GM18870 (cell line): ENCODE measurements around the gene EBP.
"Not testable (repeated sequence)": the region's sequence is repeated elsewhere in the genome, so short reads cannot be mapped to it uniquely, and the experiment has no call there.

ENCODE experiments used
- ATAC-seq: cut with Tn5 transposase; IDR thresholded peaks from one replicate; pipeline ENCODE4 v1.9.1; 2021; ENCODE audit warnings: moderate library complexity; ENCODE audit not compliant: unreplicated experiment

Gene EBP

GRCh38 chrX:48492293-48492910, 29.2 kb upstream of the EBP start:
- ATAC-seq, result no peak

DNA sequence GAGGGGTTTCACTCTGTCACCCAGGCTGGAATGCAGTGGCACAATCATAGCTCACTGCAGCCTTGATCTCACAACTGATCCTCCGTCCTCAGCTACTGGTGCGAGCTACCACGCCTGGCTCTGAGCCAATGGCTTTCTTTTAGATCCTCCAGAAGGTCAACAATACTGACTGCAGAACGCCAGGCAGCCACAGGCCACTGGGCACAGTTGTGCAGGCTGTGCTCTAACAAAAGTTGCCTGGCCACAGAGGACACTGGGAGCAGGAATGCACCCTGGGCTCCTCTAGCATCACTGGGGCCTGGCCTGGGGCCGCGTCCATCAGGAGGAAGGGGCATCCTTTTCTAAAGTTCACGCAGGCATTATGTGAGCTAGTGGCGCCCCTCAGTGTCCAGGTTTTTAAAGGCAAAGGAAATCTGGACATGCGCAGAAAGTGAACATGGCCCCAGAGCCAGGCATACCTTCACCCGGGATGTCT, 27.7 kb upstream of the EBP start:
- no peak for ATAC-seq

DNA sequence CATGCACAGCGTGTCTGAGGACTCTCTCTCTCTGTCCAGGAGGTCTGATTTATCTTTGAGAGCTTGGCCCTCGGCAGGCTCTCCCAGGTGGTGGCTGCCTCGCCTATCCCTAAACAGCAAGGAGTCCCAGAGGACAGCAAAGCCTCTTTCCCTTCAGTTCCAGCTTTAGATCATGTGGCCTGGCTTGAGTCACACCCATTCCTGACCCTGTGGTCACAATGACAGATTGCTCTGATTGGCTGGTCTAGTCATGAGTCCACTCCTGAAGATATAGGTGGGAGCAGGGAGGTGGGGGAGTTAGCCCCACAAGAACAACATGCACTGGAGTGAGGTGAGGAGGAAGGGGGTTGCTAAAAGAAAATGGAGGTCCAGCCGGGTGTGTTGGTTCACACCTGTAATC, 24.9 kb upstream of the EBP start:
- ATAC-seq, result no peak

GRCh38 chrX:48497871-48498270, 23.7 kb upstream of the EBP start:
- no peak for ATAC-seq

- no peak for ATAC-seq
Observed at GRCh38 chrX:48498374-48498809, 23.2 kb upstream of the EBP start.

- no peak for ATAC-seq
Observed at GRCh38 chrX:48504261-48504660, 17.3 kb upstream of the EBP start.

DNA sequence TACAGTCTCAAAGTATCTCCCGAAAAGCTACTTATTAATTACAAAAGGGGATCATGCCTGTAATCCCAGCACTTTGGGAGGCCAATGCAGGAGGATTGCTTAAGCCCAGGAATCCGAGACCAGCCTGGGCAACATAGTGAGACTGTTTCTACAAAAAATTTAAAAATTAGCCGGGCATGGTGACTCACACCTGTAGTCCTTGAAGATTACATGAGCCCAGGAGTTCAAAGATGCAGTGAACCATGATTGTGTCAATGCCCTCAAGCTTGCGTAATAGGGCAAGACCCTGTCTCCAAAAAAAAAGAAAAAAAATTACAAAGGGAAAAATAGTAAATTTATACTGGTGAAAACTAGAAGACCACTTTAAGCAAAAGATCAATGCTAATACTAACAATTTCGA, 16.1 kb upstream of the EBP start:
- no peak for ATAC-seq

GRCh38 chrX:48507246-48507645, 14.4 kb upstream of the EBP start:
- no peak for ATAC-seq

DNA sequence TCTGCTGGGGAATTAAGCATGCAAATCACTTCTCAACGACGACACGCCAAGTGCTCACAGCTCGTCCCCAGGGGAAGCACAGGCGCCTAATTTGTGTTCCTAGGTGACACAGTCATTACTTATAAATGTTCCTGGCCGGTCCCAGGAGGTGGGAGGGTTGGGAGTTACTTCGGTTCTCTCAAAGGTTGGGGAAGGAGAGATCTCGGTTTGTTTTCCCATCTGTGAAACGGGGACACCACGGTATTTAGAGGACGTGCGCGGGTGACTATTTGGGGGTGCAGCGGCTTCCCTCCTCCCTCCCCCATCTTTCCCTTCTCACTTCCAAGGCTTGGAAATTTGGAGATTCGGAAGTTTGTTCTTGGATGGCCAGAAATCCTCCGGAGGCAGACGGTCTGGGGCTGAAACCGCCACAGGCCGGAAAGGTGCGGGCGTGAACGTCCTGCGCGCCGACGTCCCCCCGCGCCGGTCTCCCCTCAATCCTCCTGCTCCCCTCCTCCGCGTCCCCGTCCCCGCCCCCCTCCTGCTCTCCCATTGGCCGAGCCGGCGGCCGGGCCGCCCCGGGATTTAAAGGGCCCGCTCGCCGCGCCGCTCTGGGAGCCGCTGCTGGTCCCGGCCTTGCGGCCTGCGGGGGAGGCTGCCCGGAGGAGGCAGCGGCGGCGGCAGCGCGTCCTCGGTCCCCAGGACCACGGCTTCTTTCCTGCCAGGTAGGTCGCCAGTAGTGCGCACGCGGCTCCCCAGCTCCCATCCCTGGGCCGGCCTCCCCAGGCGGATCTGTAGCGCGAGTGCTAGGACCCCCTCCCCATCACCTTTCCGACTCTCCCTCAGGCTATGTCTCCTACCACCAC, 13.0 kb upstream of the EBP start, which contains the start of gene PORCN:
Gene PORCN, plus strand, starts transcription at position 593 of the 845 bp plus-strand sequence. CDS start 829 bp downstream, outside the sequence.
- no peak for ATAC-seq

GRCh38 chrX:48509245-48509590, 12.4 kb upstream of the EBP start:
- ATAC-seq, result no peak

DNA sequence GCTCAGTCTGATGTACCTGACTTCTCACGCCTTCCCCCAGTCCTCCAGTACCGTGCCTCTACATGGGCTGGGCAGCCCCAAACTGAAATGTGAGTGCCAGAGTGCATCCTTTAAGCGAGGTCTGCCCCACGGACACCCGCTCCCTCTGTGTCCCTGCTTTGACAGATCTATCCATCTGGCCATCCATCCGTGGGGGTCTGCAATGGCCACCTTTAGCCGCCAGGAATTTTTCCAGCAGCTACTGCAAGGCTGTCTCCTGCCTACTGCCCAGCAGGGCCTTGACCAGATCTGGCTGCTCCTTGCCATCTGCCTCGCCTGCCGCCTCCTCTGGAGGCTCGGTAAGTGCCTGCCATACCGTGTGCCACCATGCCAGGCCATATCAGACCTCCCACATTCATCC, 12.0 kb upstream of the EBP start:
- no peak for ATAC-seq

GRCh38 chrX:48511560-48511959, 10.0 kb upstream of the EBP start:
- no peak for ATAC-seq

DNA sequence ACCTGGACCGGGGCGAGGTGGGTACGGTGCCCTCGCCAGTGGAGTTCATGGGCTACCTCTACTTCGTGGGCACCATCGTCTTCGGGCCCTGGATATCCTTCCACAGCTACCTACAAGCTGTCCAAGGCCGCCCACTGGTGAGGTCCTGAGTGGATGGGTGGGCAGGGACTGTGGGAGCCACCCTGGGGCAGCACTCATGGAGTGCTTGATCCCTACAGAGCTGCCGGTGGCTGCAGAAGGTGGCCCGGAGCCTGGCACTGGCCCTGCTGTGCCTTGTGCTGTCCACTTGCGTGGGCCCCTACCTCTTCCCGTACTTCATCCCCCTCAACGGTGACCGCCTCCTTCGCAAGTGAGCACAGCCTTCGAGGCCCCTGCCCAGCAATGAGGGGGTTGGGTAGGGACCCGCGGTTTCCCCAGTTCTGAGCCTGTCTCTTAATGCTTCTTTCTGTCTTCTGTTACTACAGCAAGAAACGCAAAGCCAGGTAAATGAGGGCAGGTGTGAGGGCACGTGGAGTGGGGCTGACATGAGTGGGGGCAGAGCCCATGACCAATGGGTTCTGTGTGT, 9.2 kb upstream of the EBP start:
- no peak for ATAC-seq

GRCh38 chrX:48513670-48514069, 7.9 kb upstream of the EBP start:
- ATAC-seq, result no peak

- no peak for ATAC-seq
Observed at GRCh38 chrX:48514126-48514806, 7.3 kb upstream of the EBP start.

- no peak for ATAC-seq
Observed at GRCh38 chrX:48514868-48515460, 6.6 kb upstream of the EBP start.

GRCh38 chrX:48515842-48516241, 5.8 kb upstream of the EBP start:
- no peak for ATAC-seq

GRCh38 chrX:48516285-48516684, 5.3 kb upstream of the EBP start:
- no peak for ATAC-seq

- no peak for ATAC-seq
Observed at GRCh38 chrX:48516987-48517386, 4.6 kb upstream of the EBP start.

GRCh38 chrX:48519481-48519880, 2.1 kb upstream of the EBP start:
- ATAC-seq, result not testable (repeated sequence)

DNA sequence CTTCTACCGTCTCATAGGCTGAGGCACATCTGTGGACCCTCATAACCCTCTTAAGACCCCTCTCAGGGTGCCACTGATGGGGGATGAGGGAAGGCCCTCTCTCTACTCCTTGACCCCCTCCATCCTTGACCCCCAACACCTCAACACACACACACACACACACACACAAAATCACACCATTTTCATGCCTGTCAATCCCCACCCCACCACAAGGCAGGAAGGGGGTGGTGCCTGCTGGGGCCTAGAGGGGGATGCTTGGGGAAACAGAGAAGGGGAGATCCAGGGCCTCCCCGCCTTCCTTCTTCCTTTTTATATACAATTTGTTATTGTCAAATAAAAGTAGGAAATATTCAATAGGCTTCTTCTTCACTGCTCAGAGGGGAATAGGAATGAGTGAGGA, 1.2 kb upstream of the EBP start:
- ATAC-seq, result no peak
